ENCODE data around the gene TNFSF15. TPM values are rescaled to one million over a fixed set of nuclear protein-coding genes. Genes with fewer than 3 reads are reported as not detected.

Gene TNFSF15
- total and polyA plus RNA-seq, 2 of the 4 experiments (the other 2 are of a cell fraction): 0.03 to 0.18 TPM

- H4K91ac ChIP-seq (ENCODE audit: insufficient read depth, low read depth, low read length): no peak overlapping the region
- H3K4me3 ChIP-seq (ENCODE audit: insufficient read depth, low read depth, low read length): no peak overlapping the region
- H3K9me1 ChIP-seq (ENCODE audit: insufficient read depth, low read length): no peaks in the 10 kb centered on the region
- no peak overlapping the region for H3K4ac ChIP-seq (ENCODE audit: low read depth, low read length)
- H3K36me3 ChIP-seq (ENCODE audit: control insufficient read depth, insufficient read depth, low read length): no peaks in the 10 kb centered on the region
- peaks cover 47% of the 10 kb centered on the region for H3K27me3 ChIP-seq (ENCODE audit: control insufficient read depth, insufficient read depth, low read length)
- no peak overlapping the region for H4K5ac ChIP-seq (ENCODE audit: low read depth, low read length)
- no peak overlapping the region for H3K14ac ChIP-seq (replicated peaks; ENCODE audit: low read depth, low read length)
- no peak overlapping the region for H2AK9ac ChIP-seq (replicated peaks; ENCODE audit: low read depth, low read length, poor library complexity)
- peaks cover 6% of the 10 kb centered on the region for H3K9me3 ChIP-seq (ENCODE audit: control insufficient read depth, insufficient read depth, low read length)
- TF ChIP-seq RCOR1 (IDR thresholded peaks at IDR 0.05; ENCODE audit: insufficient replicate concordance, low read length) (no peak), RAD21 (IDR thresholded peaks at IDR 0.05; ENCODE audit: low read length) (no peak), MAZ (IDR thresholded peaks at IDR 0.05; ENCODE audit: borderline replicate concordance, low read depth, low read length) (no peak)
- no peak overlapping the region for H2AK5ac ChIP-seq (ENCODE audit: low read depth, low read length)
- H3K27ac ChIP-seq (ENCODE audit: insufficient read depth, low read length): no peak overlapping the region
- H3K18ac ChIP-seq (ENCODE audit: low read depth, low read length): no peak overlapping the region
- in situ Hi-C loops (cut with MboI; ENCODE audit: low sequenced_read_pairs): no loop called here
- CTCF ChIA-PET: interaction anchor here (0.6 kb wide), 1 partner anchor 179 kb away, joined by 5 read pairs; no protein-coding TSS in a partner anchor
- H2AFZ ChIP-seq (replicated peaks; ENCODE audit: low read length, poor library complexity): no peak overlapping the region
- intact Hi-C loops (cut with micrococcal nuclease): no loop called here
- H3K79me1 ChIP-seq (ENCODE audit: low read depth in 1 of 2, low read length in 2 of 2): no peaks in the 10 kb centered on the region
- no peak overlapping the region for H2BK15ac ChIP-seq (ENCODE audit: low read depth, low read length)
- no peak overlapping the region for H2BK20ac ChIP-seq (ENCODE audit: low read depth, low read length)
- DNase-seq: no peak
- no peaks in the 10 kb centered on the region for H3K4me1 ChIP-seq (ENCODE audit: control insufficient read depth, insufficient read depth, low read length)
- H4K8ac ChIP-seq (ENCODE audit: low read depth in 2 of 2, low read length in 2 of 2): no peak overlapping the region
- H3K23ac ChIP-seq (ENCODE audit: low read depth, low read length): no peak overlapping the region
- H4K20me1 ChIP-seq (ENCODE audit: insufficient read depth, low read length): no peaks in the 10 kb centered on the region
- ATAC-seq (ENCODE audit: low read depth): no peak
- H3K4me2 ChIP-seq (ENCODE audit: low read depth, low read length): no peak overlapping the region
- POLR2A ChIA-PET (ENCODE audit: unreplicated experiment): no interaction called here
- no peak overlapping the region for H3K56ac ChIP-seq (ENCODE audit: extremely low read depth, insufficient read depth, low read length)
- 86% methylated on average over 1 of the region's 9 CpGs; no CpG with 5 or more reads in 1 of the 2 experiments for WGBS, 2 experiments (ENCODE audit: extremely low coverage in 2 of 2, insufficient read length in 1 of 2)
- dilution Hi-C loops (cut with HindIII; ENCODE audit: low sequenced_read_pairs, unreplicated experiment): no loop called here
- no peak overlapping the region for H2BK5ac ChIP-seq (ENCODE audit: low read depth, low read length, poor library complexity, severe bottlenecking)
- BruUV-seq (replicated peaks): no TSS peak
- no peak overlapping the region for H3K9ac ChIP-seq (ENCODE audit: low read depth, low read length)
- no peak overlapping the region for H2BK120ac ChIP-seq (ENCODE audit: low read depth, low read length)
Measured at GRCh38 chr9:114757984-114758383, 47.9 kb downstream of the TNFSF15 start.

Measured in IMR-90 (cell line).